GM18873 (cell line): ENCODE measurements around the gene FBH1.
"Not testable (repeated sequence)": the region's sequence is repeated elsewhere in the genome, so short reads cannot be mapped to it uniquely, and the experiment has no call there.

Experiments used
- ATAC-seq: cut with Tn5 transposase; IDR thresholded peaks from one replicate; pipeline ENCODE4 v1.9.1; 2021; ENCODE audit warnings: mild to moderate bottlenecking, moderate library complexity, moderate number of reproducible peaks; ENCODE audit not compliant: unreplicated experiment, low FRiP score

FBH1 gene

DNA sequence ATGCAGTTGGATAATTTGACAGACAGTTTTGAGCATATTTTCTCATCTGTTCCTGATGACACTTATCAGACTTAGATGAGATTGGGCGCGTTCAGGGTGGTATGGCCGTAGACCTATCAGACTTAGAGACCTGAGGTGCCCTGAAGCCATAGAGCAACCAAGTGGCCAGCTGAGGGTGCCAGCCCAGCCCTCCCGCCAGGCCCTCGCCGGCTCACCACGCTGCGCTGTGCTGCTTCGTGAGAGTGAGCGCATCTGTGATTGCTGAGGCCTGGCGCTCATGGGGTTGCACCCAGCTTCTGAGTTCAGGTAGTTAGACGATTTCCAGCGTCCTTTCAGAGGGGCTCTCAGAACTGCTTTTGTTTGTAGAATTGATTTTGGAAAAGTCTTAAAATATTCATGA is 10.2 kb downstream of the FBH1 start:
- no peak for ATAC-seq

DNA sequence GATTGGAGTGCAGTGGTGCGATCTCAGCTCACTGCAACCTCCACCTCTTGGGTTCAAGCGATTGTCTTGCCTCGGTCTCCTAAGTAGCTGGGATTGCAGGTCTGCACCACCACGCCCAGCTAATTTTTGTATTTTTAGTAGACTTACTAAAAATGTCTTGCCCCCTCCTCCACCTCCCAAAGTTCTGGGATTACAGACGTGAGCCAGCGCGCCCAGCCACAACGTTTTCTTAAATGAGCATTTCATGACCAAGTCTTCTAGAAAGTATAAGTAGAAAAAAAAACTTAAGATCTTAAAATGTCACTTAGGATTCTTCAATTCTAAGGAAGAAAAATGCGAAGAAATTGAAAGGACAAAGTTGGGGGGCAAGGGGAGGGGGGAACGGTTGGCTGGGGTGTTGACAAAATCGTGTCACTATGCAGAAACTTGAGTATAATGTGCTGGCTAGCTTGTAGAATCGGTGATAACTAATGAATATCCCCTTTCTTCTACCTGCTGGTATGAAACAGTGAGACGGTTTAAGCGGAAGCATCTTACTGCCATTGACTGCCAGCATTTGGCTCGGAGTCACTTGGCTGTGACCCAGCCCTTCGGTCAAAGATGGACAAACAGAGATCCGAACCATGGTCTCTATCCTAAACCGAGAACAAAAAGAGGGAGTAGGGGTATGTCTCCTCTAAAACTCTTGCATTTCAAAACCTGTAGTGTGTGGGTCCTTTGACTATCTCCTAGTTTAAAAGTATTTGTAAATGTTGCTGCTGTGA is 12.7 kb downstream of the FBH1 start:
- ATAC-seq, result no peak

DNA sequence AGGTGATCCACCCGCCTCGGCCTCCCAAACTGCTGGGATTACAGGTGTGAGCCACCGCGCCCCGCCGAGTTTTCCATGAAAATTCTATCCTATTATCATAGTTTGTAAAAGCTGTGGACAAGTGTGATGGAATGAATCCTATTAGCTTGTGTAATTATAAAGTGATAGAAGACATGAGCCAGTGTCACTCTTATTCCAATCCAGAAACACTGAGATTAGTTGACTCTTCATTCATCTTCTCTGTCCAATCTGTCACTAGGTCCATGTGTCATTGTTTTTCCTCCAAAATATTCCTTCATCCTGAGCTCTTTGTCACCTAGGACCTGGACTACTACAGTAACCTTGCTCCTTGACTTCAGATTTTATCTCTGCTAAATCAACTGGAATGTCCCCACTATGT is 13.5 kb downstream of the FBH1 start:
- no peak for ATAC-seq

DNA sequence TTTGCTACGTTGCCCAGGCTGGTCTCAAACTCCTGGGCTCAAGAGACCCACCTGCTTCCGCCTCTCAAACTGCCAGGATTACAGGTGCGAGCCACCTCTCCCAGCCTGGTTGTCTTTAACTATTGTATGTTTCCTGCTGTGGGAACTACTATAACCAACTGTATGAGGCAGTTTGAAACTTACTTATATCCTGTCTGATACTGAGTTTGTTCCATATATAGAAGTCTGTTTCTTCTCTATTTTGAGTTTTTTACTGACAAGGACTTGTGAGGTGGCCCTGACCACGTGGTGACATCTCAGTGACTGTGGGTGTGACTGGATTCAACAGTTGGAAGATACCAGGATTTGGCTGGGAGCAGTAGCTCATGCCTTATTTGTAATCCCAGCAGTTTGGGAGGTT is 14.2 kb downstream of the FBH1 start:
- ATAC-seq, result peak; percentile 97

DNA sequence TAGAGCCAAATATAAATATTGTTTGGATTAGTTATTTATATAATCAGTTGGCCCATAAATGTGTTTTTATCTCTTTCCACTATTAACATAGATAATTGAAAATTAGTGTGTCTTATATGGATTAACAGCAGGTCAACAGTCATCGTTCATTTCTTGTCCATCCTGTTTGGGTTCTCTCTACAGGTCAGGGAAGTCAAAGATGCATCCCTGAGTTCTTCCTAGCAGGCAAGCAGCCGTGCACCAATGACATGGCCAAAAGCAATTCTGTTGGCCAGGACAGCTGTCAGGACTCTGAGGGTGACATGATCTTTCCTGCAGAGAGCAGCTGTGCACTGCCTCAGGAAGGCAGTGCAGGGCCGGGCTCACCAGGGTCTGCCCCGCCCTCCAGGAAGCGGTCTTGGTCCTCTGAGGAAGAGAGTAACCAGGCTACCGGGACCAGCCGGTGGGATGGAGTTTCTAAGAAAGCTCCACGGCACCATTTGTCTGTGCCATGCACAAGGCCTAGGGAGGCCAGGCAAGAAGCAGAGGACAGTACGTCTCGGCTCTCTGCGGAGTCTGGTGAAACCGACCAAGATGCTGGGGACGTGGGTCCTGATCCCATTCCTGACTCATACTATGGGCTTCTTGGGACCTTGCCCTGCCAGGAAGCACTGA is 15.9 kb downstream of the FBH1 start:
- ATAC-seq, result no peak

DNA sequence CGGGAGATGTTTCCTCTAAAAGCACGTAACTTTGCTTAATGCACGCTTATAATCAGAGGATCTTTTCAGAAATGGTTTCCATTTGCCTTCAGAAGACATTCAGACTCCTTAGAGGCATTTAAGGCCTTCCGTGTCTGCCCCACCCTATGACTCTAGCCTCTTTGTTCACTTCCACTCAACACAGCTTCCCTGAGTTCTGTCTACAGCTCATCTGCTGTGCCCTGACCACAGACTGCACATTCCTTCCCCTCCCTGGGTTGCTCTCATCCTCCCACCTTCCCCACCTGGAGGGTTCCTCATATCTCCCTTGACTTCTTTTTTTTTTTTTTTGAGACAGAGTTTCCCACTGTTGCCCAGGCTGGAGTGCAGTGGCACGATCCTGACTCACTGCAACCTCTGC is 16.6 kb downstream of the FBH1 start:
- no peak for ATAC-seq

DNA sequence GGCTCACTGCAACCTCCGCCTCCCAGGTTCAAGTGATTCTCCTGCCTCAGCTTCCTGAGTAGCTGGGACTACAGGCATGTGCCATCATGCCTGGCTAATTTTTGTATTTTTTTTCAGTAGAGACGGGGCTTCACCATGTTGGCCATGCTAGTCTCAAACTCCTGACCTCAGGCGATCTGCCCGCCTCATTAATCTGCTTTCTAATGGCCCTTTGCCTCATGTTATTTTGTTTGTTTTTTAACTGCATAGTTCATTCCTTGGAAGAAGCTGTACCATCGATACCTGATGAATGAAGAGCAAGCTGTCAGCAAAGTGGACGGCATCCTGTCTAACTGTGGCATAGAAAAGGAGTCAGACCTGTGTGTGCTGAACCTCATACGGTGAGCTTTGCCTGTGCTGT is 18.6 kb downstream of the FBH1 start:
- not testable (repeated sequence) for ATAC-seq

DNA sequence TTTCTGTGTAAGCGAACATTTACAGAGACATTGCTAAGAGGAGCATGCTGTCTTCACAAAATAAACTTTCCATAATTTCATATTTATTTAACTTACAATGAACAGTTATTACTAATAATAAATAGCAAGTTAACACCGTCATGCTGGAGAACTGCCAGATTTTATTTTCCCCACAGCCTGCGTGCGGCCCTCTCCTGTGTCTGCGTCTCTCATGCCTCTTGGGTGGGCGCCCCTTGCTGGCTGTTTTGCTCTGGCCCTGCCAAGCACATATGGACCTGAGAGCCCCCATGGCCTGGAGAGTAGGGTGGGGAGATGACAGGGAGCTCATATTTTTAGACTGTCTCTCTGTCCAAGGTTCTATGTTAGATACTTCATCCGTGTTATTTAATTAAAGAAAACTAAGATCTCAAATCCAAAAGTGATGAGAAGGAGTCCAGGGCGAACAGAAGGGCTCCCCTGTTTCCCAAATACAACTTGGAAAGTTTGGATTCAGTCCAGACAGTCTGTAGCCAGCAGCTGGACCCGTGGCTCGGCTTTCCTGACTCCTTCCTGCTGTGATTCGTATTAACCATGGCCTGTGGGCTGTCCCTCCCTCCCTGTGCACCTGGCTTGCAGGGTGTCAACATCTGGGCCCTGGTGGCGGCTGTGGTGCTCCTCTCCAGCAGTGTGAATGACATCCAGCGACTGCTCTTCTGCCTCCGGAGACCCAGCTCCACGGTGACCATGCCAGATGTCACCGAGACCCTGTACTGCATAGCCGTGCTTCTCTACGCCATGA is 20.5 kb downstream of the FBH1 start:
- ATAC-seq, result no peak

DNA sequence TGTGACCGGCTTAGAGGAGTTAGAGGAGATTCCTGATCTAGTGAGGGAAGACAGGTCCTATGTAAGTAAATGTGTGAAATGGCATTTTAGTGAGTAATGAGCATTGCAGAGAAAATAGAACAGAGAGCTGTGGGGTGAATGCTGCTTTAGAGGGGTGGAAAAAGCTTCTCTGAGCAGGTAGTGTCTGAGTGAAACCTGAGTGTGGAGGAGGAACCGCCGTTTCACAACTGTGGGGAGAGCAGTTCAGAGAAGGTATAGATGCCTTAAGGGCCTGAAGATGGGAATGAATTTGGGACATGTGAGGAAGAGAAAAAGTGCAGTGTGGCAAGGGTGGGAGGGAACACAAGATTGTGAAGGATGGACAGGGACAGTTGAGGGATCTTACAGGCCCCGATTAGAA is 21.6 kb downstream of the FBH1 start:
- ATAC-seq, result no peak

DNA sequence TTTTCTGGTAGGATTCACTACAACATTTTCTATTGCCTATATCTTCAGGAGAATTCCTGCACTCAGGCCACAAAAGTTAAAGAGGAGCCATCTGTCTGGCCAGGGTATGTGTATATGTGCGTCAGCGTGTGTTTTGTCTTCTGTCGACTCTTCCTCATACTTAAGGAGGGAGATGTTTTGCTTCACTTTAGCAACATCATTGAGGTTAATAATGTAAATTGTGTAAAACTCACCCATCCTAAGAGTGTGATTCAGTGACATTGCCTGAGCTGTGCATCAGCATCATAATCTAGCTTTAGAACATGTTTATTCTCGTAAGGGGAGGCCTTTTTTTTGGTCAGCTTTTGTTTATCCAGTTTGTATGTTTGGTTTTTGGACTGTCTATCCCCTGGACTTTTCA is 23.7 kb downstream of the FBH1 start:
- ATAC-seq, result no peak

DNA sequence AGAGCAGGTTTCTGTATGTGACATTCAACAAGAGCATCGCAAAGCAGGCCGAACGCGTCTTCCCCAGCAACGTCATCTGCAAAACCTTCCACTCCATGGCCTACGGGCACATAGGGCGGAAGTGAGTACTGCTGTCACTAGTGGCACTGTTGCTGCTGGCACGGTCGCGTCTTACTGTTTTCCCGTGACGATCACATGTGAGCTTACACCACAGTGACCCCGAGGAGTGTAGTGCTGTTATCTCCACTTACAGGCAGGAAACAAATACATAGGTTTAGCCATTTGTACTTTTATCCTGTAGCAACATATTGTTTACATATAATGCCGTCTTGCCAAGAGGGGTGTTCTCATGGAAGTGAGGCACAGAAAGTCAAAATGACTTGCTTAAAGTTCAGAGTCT is 25.4 kb downstream of the FBH1 start:
- ATAC-seq, result no peak

DNA sequence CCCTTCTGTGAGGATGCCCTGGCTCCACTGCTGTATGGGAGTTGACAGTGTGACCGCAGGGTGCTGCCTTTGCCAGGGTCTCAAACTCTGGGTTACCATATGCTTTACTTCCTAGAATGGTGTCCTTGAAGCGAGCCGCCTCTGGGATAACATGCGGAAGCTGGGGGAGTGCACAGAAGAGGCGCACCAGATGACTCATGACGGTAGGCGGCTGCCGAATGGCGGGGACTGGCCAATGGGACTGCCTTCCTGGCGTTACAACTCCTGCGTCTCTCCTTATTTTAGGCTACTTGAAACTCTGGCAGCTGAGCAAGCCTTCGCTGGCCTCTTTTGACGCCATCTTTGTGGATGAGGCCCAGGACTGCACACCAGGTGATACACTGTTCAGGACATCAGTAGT is 27.3 kb downstream of the FBH1 start:
- ATAC-seq, result no peak

DNA sequence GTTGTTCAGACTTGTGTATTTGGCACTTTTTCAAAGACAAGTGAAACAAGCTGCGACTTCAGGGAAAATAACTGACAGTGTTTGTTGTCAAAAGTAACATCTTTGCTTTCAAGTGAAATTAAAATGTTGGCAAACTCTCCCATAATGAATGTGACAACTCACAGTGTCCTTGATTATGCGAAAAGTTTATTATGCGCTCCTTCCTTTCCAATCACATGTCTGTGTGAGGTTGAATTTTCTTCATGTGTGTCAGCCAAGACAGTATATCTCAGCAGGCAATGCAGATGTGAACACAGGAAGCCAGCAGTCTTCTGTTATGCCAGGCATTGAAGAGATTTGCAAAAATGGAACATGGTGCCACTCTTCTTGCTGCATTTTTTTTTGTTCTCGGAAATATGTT is 28.7 kb downstream of the FBH1 start:
- no peak for ATAC-seq

DNA sequence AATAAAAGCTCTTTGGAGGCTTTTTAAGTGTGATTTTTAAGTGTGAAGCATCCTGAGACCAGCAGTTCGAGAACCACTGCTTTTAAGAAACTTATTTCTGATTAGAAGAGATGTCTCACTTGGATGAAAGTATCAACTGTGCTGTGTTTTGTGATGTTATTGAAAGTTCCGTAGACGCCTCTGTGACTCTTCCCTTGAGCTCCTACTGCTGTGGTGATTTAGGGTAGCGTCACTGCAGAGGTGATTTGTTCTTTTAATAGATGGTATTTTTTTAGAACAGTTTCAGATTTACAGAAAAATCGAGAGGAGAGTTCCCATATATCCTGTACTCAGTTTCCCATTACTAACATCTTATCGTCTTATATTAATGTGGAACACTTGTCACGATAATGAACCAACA is 29.5 kb downstream of the FBH1 start:
- ATAC-seq, result no peak

DNA sequence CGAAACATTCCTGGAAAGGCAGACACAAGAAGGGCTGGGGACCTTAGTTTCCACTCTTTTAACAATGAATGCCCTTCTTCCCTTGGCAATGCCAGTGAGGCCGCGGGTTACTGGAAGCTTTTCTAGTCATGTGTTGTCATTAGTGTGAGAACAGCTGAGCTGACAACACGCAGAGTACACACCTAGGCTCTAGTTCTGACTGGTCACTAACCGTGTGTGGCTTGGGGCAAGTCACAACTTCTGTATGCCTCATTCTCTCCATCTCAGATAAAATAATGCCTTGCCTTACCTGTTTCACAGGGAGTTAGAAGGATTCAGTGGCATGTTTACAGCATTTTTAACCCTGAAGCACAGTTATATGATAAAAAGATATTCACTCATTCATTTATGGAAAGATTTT is 31.7 kb downstream of the FBH1 start:
- no peak for ATAC-seq

DNA sequence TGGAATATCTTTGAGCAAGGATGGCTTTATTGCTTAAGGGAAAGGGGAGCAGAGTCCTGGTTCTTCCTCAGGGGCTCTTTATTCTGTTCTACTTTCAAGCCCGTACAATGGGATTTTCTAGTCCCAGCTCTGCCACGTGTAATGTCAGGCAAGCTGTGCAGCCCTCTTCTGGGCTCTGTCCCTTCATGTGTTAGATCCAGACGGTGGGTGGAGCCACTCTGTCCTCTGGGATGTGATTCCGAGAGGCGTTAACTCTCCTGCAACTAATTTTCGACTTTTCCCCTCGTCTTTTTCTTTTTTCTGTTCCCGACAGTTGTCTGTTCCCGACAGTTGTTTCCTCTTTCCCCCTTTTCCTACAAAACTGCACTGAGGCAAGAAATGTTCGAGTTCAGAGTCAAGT is 34.8 kb downstream of the FBH1 start:
- ATAC-seq, result no peak

DNA sequence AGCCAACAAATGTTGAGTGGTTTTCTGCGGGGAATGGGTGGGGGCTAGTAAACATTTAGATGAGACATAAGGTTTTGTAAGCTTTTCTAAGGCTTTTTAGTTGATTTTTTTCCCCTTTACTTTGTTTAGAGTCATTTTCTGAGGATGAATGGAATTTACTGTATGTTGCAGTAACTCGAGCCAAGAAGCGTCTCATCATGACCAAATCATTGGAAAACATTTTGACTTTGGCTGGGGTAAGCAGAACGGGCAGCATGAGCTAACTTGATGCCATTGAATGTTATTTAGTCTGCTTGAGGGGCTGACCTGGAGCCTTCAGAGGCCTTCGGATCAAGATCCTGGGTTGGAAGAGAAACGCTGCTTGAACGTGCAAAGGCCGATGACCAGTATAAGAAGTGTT is 37.3 kb downstream of the FBH1 start:
- ATAC-seq, result no peak

DNA sequence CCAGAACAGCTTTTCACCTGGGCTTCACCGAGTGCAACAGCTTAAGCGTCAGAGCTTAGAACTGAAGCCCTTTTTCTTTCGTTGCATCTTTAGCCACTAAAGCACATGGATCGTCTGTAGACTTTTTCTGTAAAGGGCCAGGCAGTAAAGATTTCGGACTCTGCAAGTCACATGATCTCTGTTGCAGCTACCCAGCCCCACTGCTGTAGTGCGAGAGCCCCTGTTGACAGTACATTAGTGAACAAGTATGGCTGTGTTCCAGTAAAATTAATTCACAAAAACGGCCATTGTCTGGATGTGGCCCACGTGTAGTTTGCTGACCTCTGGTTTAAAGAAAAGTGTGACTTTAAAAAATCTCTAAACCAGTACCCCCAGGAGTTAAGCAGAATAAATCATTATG is 39.4 kb downstream of the FBH1 start:
- no peak for ATAC-seq

DNA sequence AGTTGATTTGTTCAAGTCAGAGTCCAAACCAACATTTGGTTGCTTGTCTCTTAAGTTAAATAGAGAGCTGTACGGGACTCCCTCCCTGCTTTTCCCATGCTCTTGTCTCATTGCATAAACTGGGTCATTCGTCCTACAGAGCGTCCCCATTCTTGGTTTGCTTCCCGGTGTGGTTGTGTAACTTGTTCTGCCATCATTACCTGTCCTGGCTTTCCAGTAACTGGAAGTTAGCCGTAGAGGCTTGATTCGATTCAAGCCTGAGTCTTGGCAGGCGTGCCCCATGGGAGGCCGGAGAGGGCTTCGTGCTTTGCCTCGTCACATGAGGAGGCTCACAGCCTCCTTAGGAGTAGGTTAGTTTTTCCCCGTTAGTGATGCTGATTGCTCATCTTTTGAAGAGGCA is 40.2 kb downstream of the FBH1 start:
- no peak for ATAC-seq

DNA sequence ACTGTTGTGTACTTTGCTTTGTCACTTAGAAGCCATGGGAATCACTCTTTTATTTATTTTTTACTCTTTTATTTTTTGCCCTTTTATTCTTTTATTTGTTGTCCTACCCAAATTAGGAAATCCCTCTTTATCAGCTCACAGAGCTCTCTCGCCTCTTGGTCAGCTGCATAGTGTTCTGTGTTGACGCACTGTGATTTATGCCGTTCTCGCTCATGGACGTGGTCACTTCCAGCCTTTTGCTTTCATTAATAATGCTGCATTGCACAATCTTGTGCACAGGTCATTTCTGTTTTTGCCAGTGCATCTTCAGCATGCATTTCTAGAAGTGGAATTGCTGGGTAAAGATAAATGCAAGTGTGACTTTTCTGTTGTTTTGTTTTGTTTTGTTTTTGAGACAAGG is 42.3 kb downstream of the FBH1 start:
- ATAC-seq, result no peak

DNA sequence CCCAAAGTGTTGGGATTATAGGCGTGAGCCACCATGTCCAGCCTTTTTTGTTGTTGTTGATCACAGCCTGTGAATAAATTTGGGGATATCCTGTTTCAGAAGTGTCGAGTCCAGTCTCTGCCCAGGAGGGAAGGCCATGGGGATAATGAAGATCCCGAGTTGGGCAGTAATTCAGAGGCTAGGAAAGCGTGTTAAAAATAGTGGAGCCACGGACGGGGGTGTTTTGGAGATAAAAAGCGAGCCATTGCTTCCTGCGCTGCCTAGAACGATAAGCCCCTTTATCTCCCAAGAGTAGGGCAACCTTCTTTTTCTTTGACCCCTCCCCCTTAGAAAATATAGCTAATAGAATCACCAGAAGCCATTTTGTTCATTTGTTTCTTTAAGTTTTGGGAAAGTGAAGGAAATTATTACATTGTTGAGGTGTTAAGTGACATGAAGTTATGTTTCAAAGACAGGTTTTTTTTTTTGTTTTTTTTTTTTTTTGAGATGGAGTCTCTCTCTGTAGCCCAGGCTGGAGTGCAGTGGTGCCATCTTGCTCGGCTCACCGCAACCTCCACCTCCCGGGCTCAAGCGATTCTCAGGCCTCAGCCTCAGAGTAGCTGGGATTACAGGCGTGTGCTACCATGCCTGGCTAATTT is 44.0 kb downstream of the FBH1 start:
- ATAC-seq, result no peak
